Astrocyte (in vitro differentiated cells and primary cell): Measurements from ENCODE around the gene OVCA2.

Source experiments
- CTCF ChIP-seq: IDR thresholded peaks from 2 replicates; pipeline ENCODE4 v1.5.1; 2011; ENCODE audit warnings: low read depth, mild to moderate bottlenecking, inconsistent platforms, low read length, moderate library complexity; ENCODE audit not compliant: insufficient read depth
- EZH2 ChIP-seq: IDR thresholded peaks from 2 replicates; pipeline ENCODE4 v1.6.1; 2012; ENCODE audit warnings: mild to moderate bottlenecking, low read length, inconsistent platforms; ENCODE audit not compliant: insufficient read depth

GRCh38 chr17:2086306-2086705 lies 44.5 kb downstream of the OVCA2 start:
- TF ChIP-seq CTCF (no peak), EZH2 (no peak)
